A549 (cell line): ENCODE measurements around the gene C3orf49.

Experiments
- CBX2 ChIP-seq: fragments of 200-600 bp; sonication (generic); IDR thresholded peaks from 2 replicates; pipeline ENCODE4 v1.6.1; 2016; ENCODE audit warnings: low read depth, mild to moderate bottlenecking, borderline replicate concordance
- CHD4 ChIP-seq: fragments of 200-600 bp; sonication (generic); IDR thresholded peaks from 2 replicates; pipeline ENCODE4 v1.6.1; 2016; ENCODE audit warnings: antibody characterized with exemption, mild to moderate bottlenecking, borderline replicate concordance
- ESRRA ChIP-seq: fragments of 150-350 bp; IDR thresholded peaks from 2 replicates; pipeline ENCODE4 v1.6.1; 2014; ENCODE audit warnings: mild to moderate bottlenecking, low read length, borderline replicate concordance
- GATA3 ChIP-seq: IDR thresholded peaks from 2 replicates; pipeline ENCODE4 v1.6.1; 2012; ENCODE audit warnings: borderline replicate concordance
- JUN ChIP-seq, 2 experiments: fragments of >200 bp; sonication (Bioruptor Twin); formaldehyde crosslinking; IDR thresholded peaks; 2 replicates in 1 of 2; 3 replicates in 1 of 2; pipeline ENCODE4 v1.6.1; 2016 to 2017
- MAZ ChIP-seq: fragments of 150-350 bp; IDR thresholded peaks from 2 replicates; pipeline ENCODE4 v1.6.1; 2014; ENCODE audit warnings: antibody characterized with exemption, low read depth, low read length, borderline replicate concordance
- MYC ChIP-seq: IDR thresholded peaks from 2 replicates; pipeline ENCODE4 v1.6.1; 2012; ENCODE audit warnings: mild to moderate bottlenecking, inconsistent platforms, low read length, improper control_type of control experiment, borderline replicate concordance
- POLR2A ChIP-seq: IDR thresholded peaks from 2 replicates; pipeline ENCODE4 v1.6.1; 2012; ENCODE audit warnings: mild to moderate bottlenecking, low read length
- RCOR1 ChIP-seq: fragments of 150-350 bp; IDR thresholded peaks from 2 replicates; pipeline ENCODE4 v1.6.1; 2014; ENCODE audit warnings: antibody characterized with exemption, low read length, low read depth
- REST ChIP-seq: fragments of 200-600 bp; sonication (generic); IDR thresholded peaks from 2 replicates; pipeline ENCODE4 v1.6.1; 2016; ENCODE audit warnings: antibody characterized with exemption, mild to moderate bottlenecking, moderate library complexity
- SMC3 ChIP-seq: fragments of >200 bp; sonication (Bioruptor Twin); formaldehyde crosslinking; IDR thresholded peaks from 3 replicates; pipeline ENCODE4 v1.6.1; 2018; ENCODE audit warnings: inconsistent platforms
- ZNF302 ChIP-seq: fragments of 250-450 bp; sonication (Bioruptor Pico); IDR thresholded peaks from 2 replicates; pipeline ENCODE4 v1.9.0; 2021; ENCODE audit warnings: inconsistent platforms, mild to moderate bottlenecking, moderate library complexity
- TF ChIP-seq, protein P1 (sequence below): fragments of >200 bp; sonication (Bioruptor Twin); formaldehyde crosslinking; IDR thresholded peaks from 3 replicates; pipeline ENCODE4 v1.5.1; 2016

DNA sequence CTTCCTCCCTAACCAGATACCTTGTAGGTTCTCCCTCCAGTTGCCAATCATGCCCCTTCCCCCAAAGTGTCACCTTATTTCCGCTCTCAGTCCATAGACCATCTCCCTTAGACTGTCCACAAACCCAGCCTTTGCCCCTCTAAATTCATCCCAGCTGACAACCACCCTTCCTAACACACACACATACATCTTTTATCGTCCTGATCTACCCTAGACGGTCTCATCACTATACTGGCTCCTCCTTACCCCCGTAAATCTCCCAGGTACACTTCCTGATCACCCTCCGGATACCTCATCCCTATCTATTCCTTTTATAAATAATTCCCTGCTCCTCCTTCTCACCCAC is 43.7 kb downstream of the C3orf49 start:
- TF ChIP-seq, protein P1, sequence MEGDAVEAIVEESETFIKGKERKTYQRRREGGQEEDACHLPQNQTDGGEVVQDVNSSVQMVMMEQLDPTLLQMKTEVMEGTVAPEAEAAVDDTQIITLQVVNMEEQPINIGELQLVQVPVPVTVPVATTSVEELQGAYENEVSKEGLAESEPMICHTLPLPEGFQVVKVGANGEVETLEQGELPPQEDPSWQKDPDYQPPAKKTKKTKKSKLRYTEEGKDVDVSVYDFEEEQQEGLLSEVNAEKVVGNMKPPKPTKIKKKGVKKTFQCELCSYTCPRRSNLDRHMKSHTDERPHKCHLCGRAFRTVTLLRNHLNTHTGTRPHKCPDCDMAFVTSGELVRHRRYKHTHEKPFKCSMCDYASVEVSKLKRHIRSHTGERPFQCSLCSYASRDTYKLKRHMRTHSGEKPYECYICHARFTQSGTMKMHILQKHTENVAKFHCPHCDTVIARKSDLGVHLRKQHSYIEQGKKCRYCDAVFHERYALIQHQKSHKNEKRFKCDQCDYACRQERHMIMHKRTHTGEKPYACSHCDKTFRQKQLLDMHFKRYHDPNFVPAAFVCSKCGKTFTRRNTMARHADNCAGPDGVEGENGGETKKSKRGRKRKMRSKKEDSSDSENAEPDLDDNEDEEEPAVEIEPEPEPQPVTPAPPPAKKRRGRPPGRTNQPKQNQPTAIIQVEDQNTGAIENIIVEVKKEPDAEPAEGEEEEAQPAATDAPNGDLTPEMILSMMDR = no peak
- TF ChIP-seq GATA3 = no peak
- no peak for TF ChIP-seq MYC
- no peak for TF ChIP-seq SMC3
- no peak for TF ChIP-seq MAZ
- no peak for TF ChIP-seq POLR2A
- TF ChIP-seq CHD4 = no peak
- no peak for TF ChIP-seq REST
- TF ChIP-seq CBX2 = no peak
- TF ChIP-seq JUN (IDR thresholded peaks at IDR 0.05) = no peak
- TF ChIP-seq ZNF302 (CRISPR knock-in tag) = no peak
- no peak for TF ChIP-seq RCOR1
- no peak for TF ChIP-seq ESRRA
